Panc1 (cell line): ENCODE results near the gene LRP1B. TPM values are rescaled to one million over a fixed set of nuclear protein-coding genes. Genes with fewer than 3 reads are reported as not detected.

Experiments used
- ATAC-seq: fragments of 200-7000 bp; cut with Tn5 transposase; 2 replicates; pipeline ENCODE4 v1.9.1; 2020; ENCODE audit warnings: mild to moderate bottlenecking, moderate library complexity
- BruUV-seq: library from RNA; stranded (reverse); fragments of 400-500 nt; replicated peaks from 2 replicates; lab custom pipeline; 2021; lab: Mats Ljungman, UMichigan
- CTCF ChIA-PET: fragments of 300-600 bp; sonication (Branson Sonifier 250); formaldehyde crosslinking; loops from one replicate; lab custom pipeline; 2022; ENCODE audit warnings: antibody characterized with exemption; lab: Charles Lee
- POLR2A ChIA-PET: fragments of 300-600 bp; sonication (Branson Sonifier 250); formaldehyde crosslinking; loops from one replicate; lab custom pipeline; 2022; ENCODE audit warnings: antibody characterized with exemption; lab: Charles Lee
- DNase-seq: peaks from one replicate; pipeline ENCODE4 v3.0.0-alpha.2; 2010; ENCODE audit warnings: low read depth, low spot score
- H3K27ac ChIP-seq: 2 replicates; pipeline ENCODE4 v1.5.1; 2011; ENCODE audit warnings: mild to moderate bottlenecking, low read length, inconsistent platforms
- H3K27me3 ChIP-seq: fragments of 200-500 bp; sonication (Bioruptor generic); 2 replicates; pipeline ENCODE4 v1.6.0; 2014; ENCODE audit warnings: low read length, inconsistent platforms; ENCODE audit not compliant: control insufficient read depth, insufficient read depth
- H3K36me3 ChIP-seq: fragments of 200-500 bp; sonication (Bioruptor generic); 2 replicates; pipeline ENCODE4 v1.5.1; 2014; ENCODE audit warnings: inconsistent platforms, mild to moderate bottlenecking, low read length, moderate library complexity; ENCODE audit not compliant: control insufficient read depth, insufficient read depth
- H3K4me1 ChIP-seq: 2 replicates; pipeline ENCODE4 v1.5.1; 2011; ENCODE audit warnings: inconsistent platforms, mild to moderate bottlenecking, low read length, moderate library complexity; ENCODE audit not compliant: control insufficient read depth, insufficient read depth
- H3K4me3 ChIP-seq, 2 experiments: 2 replicates each; pipeline ENCODE4 v1.5.1; 2011 to 2012; ENCODE audit warnings: low read depth in 2 of 2, low read length in 2 of 2, mild to moderate bottlenecking in 2 of 2, inconsistent platforms in 1 of 2, moderate library complexity in 1 of 2
- H3K9me3 ChIP-seq: fragments of 200-500 bp; sonication (Bioruptor generic); 2 replicates; pipeline ENCODE4 v1.5.1; 2014; ENCODE audit warnings: low read depth, mild to moderate bottlenecking, inconsistent platforms, low read length, moderate library complexity; ENCODE audit not compliant: control insufficient read depth, insufficient read depth
- POLR2AphosphoS5 ChIP-seq: IDR thresholded peaks from 2 replicates; pipeline ENCODE4 v1.6.1; 2012; ENCODE audit warnings: mild to moderate bottlenecking, low read depth, low read length, moderate library complexity
- REST ChIP-seq, 2 experiments: IDR thresholded peaks; 2 replicates each; pipeline ENCODE4 v1.6.1; 2011 to 2012; ENCODE audit warnings: low read depth in 2 of 2, control low read depth in 1 of 2, low read length in 1 of 2, mild to moderate bottlenecking in 1 of 2, moderate library complexity in 1 of 2; ENCODE audit not compliant: insufficient read depth in 1 of 2
- SIN3A ChIP-seq: IDR thresholded peaks from 2 replicates; pipeline ENCODE4 v1.6.1; 2012; ENCODE audit warnings: low read depth, mild to moderate bottlenecking, low read length, moderate library complexity, borderline replicate concordance; ENCODE audit not compliant: insufficient read depth
- TCF7L2 ChIP-seq: IDR thresholded peaks from 2 replicates; pipeline ENCODE4 v1.6.1; 2011; ENCODE audit warnings: mild to moderate bottlenecking, low read depth, low read length, inconsistent platforms
- in situ Hi-C: cut with HindIII; loops from 2 replicates; pipeline ENCODE4 v1.10.0; 2016; ENCODE audit warnings: low sequenced_read_pairs, low pct_unique_long_range_greater_than_20kb
- intact Hi-C: fragments of 100-400 bp; cut with micrococcal nuclease; formaldehyde crosslinking; loops from one replicate; pipeline ENCODE4 v1.10.0; 2022; ENCODE audit not compliant: unreplicated experiment
- total RNA-seq: library from RNA; stranded (reverse); gene quantifications from one replicate; pipeline ENCODE4 v1.2.1, GENCODE V29; 2021; ENCODE audit not compliant: unreplicated experiment
- TF ChIP-seq, protein P1 (sequence below): fragments of 450-650 bp; IDR thresholded peaks from 2 replicates; pipeline ENCODE4 v1.5.1; 2017; ENCODE audit warnings: mild to moderate bottlenecking

The LRP1B gene
- total RNA-seq, 1 experiment from 2014 or later: 0.54 TPM

DNA sequence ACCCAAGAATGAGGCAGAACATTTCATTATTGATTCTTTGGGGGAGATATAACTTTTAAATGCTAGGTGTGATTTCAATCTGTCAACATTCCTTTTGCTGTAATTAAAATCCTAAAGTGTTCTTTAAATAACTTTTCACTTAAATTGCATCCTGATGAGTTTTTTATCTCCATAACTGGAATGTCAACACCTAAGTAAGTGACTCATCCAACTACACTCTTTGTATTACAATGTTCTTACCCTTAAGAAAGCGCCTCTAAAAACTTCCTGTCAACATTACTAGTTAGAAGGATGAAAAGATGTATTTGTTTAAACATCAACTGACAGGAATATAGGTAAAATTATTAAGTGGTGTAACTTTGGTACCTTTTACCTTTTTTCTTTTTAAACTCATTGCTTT, 1657.0 kb downstream of the LRP1B start:
- CTCF ChIA-PET: no interaction called here
- Histone ChIP-seq H3K27me3 (no peaks in the 10 kb centered on the region), H3K36me3 (no peaks in the 10 kb centered on the region), H3K4me3 (no peak overlapping the region), H3K4me1 (no peaks in the 10 kb centered on the region), H3K27ac (no peak overlapping the region), H3K9me3 (no peaks in the 10 kb centered on the region)
- BruUV-seq: no TSS peak
- no peak for TF ChIP-seq POLR2AphosphoS5
- TF ChIP-seq TCF7L2: no peak
- TF ChIP-seq SIN3A: no peak
- TF ChIP-seq, protein P1, sequence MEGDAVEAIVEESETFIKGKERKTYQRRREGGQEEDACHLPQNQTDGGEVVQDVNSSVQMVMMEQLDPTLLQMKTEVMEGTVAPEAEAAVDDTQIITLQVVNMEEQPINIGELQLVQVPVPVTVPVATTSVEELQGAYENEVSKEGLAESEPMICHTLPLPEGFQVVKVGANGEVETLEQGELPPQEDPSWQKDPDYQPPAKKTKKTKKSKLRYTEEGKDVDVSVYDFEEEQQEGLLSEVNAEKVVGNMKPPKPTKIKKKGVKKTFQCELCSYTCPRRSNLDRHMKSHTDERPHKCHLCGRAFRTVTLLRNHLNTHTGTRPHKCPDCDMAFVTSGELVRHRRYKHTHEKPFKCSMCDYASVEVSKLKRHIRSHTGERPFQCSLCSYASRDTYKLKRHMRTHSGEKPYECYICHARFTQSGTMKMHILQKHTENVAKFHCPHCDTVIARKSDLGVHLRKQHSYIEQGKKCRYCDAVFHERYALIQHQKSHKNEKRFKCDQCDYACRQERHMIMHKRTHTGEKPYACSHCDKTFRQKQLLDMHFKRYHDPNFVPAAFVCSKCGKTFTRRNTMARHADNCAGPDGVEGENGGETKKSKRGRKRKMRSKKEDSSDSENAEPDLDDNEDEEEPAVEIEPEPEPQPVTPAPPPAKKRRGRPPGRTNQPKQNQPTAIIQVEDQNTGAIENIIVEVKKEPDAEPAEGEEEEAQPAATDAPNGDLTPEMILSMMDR: no peak
- TF ChIP-seq REST (IDR thresholded peaks at IDR 0.05; ENCODE audit: insufficient read depth in 1 of 2, low read depth in 2 of 2, low read length in 1 of 2): no peak
- no peak for DNase-seq
- POLR2A ChIA-PET: no interaction called here
- intact Hi-C loops: no loop called here
- no peak for ATAC-seq
- in situ Hi-C loops: no loop called here

DNA sequence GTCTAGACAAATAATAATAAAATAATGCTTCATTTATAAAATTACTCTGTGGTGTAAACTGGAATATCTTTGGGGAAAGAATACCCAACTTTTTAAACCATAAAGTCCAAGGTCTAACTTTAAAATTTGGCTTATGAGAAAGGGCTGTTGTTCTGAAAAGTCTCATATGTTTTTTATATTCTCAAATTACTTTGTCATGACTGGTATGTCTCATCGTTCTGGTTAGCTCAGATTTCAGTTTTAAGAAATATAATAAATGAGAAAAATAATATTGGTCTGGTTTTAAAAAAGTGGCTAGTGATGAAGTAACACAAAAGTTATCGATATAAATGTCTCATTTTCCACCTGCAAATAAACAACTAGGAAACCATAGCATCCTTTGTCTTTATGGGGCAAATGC, 1658.1 kb downstream of the LRP1B start:
- Histone ChIP-seq H3K4me1 (no peaks in the 10 kb centered on the region), H3K27me3 (no peaks in the 10 kb centered on the region), H3K36me3 (no peaks in the 10 kb centered on the region), H3K4me3 (no peak overlapping the region), H3K9me3 (no peaks in the 10 kb centered on the region), H3K27ac (no peak overlapping the region)
- TF ChIP-seq SIN3A (no peak), TCF7L2 (no peak), REST (IDR thresholded peaks at IDR 0.05; ENCODE audit: insufficient read depth in 1 of 2, low read depth in 2 of 2, low read length in 1 of 2) (no peak), POLR2AphosphoS5 (no peak)
- TF ChIP-seq, protein P1: no peak
- intact Hi-C loops (no loop called here), in situ Hi-C loops (no loop called here)
- no peak for DNase-seq
- ATAC-seq: no peak
- ChIA-PET CTCF (no interaction called here), POLR2A (no interaction called here)
- no TSS peak for BruUV-seq
